GDM1 (cell line): ENCODE measurements around the gene KRT80.

Experiments
- DNase-seq: peaks from one replicate; lab custom pipeline; 2025; lab: John Stamatoyannopoulos, UW

The KRT80 gene

DNA sequence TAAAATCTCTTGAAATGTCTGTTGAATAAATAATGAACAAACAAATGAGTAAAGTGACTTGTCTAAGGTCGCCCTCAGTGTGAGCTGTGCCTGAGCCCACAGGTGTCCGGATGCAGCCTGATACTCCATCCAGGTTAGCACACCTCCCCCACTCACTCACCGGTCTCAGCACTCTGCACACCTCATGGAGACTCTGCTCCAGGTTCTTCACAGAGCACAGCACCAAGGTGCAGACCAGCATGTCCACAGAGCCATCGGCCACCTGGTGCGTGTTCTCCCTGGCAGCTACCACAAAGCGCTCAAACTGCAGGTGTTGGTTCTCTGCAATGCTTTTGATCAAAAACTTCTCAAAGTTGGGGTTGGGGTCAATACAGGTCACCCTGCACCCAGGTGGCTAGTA, 37.1 kb upstream of the KRT80 start:
- DNase-seq, result no peak

DNA sequence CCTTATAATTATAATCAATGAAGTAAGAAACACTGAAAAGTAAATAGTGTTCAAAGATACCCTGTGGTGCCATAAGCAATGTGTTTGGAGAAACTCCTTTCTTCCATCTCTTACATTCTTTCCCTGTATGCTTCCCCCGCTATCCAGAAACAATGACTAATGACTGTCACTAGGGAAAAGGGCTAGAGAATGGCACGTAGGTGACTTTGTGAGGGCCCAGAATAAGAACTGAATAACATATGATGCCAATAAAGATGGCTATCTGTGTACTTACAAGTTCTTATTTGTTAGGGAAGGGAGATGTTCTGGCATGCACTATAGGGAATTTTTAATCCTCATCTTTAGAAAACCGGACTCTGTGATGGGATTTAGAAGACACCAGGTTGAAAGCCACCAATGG, 36.6 kb upstream of the KRT80 start:
- no peak for DNase-seq

DNA sequence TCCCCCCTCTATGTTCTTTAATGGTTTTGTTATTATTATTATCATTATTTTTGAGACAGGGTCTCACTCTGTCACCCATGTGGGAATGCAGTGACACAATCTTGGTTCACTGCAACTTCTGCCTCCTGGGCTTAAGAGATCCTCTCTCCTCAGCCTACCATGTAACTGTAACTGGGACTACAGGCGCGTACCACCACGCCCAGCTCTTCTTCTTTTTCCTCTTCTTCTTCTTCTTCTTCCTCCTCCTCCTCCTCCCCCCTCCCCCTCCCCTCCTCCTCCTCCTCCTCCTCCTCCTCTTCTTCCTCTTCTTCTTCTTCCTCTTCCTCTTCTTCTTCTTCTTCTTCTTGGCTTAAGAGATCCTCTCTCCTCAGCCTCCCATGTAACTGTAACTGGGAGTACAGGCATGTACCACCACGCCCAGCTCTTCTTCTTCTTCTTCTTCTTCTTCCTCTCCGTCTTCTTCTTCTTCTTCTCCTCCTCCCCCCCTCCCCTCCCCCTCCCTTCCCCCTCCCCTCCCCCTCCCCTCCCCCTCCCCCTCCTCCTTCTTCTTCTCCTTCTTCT, 35.9 kb upstream of the KRT80 start:
- no peak for DNase-seq

DNA sequence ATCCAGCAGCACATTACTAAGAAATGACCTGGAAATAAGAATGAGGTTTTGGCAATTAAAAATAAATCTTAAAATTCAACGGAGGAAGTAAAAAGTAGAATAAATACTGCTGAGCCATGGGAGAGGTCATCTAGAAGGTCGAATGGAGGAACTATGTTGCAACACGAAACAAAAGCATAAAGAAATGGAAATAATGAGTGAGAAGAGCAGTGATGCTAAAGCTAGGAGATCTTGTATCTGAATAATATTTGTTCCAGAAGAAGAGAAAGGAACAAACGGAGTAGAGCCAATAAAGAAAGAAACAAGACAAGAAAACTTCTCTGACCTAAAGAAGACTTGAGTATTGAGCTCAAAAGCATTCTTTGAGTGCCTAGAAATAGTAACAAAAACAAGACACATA, 34.6 kb upstream of the KRT80 start:
- DNase-seq, result no peak

DNA sequence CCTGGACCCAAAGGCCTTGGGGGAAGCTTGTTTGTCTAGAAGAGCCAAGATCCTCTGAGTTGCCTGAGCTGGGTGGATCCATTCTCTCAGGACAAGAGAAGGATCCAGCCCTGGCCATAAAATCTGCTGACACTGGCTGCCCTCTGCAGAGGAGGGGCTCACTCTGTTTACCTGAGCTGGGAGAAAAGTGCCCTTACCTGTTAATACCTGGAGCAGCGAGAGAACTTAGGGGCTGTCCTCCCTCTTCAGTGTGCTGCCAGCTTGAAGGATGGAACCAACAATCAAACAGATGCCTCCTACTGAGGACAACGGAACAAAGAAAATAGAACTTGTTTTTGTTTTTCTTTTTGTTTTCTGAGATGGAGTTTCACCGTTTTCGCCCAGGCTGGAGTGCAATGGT, 33.9 kb upstream of the KRT80 start:
- DNase-seq, result no peak

DNA sequence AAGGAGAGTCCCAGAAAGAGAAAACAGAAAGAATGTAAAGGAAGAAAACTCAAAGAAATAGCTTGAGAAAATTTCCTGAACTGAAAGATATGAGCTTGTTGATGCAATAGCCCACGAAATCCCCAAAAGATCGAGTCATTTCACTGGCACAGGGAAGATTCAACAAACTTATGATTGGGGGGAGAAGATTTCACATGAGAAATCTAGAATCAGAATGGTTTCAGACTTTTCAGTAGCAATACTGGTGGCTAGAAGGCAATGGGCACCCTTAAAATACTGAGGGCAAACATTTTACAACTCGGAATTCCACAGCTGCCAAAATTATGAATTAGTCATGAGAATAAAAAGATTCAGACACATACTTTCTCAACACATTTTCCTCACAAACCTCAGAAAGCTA, 32.3 kb upstream of the KRT80 start:
- DNase-seq, result no peak

DNA sequence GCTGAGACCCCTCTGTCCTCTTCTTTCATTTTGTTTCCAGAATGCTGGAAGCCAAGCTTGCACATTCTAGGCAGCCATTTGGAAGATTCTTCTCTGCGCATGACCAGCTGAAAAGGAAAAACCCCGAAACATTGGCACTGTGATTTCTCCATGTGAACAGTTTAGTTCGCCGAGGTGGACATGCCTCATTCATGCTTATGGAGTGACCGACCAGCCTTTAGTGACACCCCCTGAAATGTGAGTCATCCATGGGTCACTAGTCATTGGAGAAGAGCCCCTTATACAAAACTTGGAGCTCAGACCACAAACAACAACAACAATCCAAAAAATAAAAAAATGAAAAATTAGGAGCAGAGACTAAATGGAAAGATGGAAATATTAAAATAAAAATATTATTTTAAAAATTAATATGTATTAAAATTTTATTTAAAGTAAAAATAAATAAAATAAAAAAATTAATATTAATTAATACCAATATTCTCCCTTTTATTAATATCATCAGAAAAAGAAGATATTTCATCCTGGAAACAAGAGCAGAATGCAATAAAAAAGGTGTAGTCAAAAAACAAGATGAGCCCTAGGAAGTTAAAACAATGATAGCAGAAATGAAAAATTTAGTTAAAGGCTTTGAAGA, 31.7 kb upstream of the KRT80 start:
- DNase-seq, result no peak

DNA sequence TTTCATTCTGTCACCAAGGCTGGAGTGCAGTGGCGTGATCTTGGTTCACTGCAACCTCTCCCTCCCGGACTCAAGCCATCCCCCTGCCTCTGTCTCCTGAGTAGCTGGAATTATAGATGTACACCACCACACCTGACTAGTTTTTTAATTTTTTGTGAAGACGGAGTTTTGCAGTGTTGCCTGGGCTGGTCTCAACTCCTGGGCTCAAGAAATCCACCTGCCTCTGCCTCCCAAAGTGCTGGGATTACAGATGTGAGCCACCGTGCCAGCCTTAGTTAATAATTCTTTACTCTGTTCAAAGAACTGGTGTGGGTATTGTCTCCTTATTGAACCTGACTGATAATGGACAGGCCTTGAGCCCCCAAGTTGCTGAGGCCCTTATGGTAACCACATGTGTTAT, 30.9 kb upstream of the KRT80 start:
- no peak for DNase-seq

DNA sequence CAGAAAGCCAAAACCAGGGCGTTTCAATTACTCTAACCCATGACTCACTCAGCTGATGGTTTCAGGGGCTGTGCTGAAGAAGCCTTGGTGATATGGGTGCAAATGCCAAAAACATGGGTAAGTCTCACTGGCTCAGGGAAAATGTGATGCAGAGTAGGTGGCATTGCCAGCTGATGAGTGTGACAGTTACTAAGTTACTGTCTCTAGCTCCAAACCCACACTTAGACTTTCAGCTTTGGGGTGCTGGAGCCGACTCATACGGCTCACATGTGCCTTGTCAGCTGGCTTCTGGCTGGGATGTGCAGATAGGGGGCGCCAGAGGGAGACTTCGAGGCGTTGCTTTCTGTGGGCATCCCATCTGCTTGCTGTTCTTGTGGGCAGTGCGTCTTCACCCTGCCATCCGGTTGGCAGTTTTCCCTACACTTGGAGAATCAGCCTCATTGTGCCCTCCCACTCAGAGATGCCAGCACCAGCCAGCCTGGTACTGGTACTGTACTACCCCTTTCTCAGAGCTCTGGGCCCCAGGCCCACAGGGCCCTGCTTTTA, 30.2 kb upstream of the KRT80 start:
- peak; percentile 48 for DNase-seq

DNA sequence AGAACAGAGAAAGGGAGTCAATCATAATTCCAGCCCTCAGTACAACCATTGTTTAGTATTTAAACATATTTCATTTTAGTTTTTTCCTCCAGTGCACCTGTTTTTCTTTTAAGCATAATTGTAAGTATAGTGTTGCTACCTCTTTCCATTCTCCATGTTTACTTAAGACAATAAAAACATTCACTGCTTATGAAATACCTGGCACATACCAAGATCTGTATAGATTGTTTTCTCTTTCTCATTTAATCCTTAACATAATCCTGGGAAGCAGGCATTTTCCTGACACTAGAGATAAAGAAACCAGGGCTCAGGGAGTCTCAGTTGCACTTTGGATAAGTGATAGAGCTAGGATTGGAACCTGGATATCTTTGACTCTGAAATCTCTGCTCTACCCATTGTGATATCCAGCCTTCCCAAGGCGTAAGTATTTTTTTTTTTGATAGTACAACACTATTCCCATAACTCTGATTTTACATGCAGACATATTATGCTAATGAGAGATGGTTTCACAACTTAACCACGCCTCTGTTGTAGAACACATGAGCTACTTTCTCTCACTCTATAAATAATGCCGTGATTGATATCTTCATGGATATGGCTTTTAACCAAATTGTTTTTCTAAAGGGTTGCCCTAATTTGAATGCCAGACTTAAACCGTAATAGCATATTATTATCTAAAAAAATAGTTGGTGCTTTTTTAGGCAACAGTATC, 29.4 kb upstream of the KRT80 start:
- no peak for DNase-seq

DNA sequence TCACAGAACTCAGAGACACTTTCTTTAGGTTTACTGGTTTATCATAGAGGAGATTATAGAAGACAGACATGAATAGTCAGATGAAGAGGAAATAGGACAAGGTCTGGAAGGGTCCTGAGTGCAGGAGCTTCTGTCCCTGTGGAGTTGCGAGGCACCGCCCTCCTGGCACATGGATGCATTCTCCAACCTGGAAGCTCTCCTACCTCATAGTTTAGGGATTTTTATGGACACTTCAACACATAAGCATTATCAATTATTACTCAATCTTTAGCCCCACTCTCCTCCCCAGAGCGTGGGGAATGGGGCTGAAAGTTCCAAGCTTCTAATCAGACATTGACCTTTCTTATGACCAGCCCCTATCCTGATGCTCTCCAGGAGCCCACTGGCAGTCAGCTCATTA, 28.7 kb upstream of the KRT80 start:
- DNase-seq, result no peak

DNA sequence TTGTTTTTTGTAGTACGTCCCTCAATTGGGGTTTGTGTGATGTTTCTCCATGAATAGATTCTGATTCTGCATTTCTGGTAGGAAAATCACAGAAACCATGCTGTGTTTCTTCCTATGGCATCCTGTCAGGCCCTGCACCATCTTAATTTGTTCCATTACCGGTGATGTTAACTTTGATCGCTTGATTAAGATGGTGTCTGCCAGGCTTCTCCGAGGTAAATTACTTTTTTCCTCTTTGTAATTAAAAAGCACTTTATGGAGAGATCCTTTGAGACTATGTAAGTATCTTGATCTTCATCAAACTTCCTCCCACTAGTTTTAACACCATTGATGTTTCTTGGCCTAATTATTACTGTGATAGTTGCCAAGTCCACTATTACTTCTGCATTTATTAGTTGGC, 26.2 kb upstream of the KRT80 start:
- DNase-seq, result no peak

DNA sequence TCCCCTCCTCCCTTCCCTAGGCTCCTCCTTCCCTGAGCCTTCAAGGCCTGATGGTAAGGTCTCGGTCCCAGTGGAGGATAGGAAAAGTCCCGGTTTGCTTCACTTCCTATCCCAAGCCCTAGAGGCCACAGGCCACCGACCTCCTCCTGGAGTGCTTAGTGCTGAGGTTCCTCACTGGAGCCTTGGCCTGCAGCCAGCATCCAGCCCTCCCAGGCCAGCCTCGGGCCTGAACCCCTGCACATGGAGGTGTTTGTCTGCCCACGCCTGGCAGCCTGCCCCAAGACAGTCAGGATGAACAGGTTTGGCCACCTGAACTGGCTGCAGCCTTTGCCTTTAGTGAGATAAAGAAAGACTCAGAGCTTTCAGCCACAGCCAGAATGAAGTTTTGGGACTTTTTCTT, 25.4 kb upstream of the KRT80 start:
- no peak for DNase-seq

DNA sequence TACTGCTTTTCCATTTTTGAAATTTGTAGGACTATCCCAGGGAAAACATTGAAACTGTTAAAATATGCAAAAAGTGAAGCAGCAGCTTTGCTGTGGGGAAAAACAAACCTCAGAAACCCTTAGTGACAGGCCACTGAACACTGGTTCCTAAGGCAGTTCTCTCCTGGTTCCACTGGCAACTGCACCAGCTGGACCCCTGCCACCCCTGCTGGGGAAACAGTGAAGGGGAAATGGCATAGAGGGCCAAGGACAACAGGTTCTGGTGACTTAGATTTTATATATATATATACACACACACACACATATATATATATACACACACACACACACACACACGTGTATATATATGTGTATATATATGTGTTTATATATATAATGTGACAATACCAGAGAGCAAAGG, 25.0 kb upstream of the KRT80 start:
- no peak for DNase-seq

DNA sequence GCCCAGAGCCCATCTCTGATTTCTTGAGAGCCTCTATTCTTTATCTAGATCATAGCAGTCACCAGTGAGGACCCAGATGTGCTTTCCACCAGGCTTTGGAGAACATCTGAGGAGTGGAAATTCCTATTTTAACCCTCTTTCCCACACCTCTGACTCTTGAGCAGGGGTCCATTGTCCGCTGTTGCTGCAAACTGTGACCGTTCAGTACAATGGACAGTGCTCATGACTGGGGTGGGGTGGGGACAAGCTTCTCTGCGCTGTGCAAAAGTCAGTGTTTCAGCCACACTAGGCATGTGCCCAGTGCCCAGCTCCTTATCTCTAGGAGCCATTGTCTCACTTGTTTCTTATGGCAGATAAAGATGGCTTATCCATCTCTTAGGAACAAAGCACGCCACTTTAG, 24.3 kb upstream of the KRT80 start:
- DNase-seq, result no peak

DNA sequence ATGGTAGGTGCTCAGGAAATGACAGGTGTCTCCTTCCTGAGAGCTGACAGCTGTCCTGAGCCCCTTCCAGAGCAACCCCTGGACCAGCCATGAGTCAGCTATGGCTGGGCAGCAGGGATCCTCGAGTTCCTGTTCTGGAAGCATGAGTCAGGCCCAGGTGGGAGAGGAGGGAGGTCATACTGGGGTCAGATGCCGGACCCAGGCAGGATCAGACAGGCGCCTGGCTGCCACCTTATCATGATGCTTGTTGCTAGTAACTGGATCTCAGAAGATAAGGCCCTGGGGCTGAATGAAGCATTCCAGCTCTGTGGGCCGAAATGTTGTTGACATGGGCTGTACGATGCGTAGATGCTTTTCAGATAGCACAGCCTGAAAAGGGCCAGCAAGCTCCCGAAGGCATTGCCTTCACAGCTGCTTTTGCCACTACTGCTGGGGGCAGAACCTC, 23.8 kb upstream of the KRT80 start:
- DNase-seq, result no peak

DNA sequence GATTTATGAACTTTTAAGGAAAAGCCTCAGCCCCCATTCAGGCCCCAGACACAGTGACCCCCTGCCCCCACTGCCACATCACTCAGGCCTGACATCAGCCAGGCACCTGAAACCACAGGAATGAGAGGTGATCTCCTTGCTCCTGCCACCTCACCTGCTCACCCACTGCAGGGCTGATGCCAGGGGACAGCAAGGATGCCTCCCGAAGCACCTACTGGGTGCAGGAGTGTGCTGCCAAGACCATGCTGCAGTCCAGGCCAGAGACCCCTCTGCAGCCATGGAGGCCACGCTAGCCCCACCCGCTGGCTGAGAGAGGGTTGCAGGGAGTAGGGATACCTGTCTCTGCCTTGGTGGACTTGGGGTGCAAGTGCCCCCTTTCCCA, 22.6 kb upstream of the KRT80 start:
- DNase-seq, result no peak

DNA sequence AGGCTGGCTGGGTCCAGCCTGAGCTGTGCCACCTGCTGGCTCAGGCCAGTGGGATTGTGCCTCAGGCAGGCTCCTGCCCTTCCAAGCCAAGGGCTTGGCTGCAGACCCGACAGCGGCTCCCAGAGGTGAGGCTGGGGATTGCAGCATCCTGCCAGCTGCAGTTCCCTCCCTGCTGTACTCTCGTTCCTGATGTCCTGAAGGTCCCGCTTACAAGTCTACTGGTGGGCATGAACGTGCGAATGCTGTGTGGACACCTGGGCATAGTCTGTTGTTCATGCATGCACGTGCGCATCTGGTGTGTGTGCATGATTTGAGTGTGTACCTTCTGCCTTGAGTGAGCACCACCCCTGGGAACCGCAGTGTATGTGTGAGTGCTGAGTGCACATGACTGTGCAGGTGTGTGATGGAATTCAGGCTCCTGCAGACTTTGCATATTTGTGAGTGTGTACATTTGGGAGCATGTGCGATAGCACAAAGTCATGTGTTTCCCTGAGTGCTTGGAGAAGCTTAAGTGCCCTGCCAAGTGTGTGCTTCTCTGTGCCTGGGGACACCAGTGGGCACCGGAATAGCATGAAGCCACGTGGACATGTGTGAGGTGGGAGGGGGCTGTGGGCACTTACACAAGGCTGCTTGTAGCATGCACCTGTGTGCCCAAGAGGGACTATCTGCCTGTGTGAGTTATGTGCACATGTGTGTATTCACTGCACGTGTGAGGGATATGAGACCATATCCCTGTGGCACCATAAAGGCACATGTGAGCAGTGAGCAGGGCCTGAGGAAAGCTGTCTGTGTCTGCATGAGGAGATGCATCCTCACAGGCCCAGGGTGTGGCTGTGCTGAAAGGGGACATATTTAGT, 22.0 kb upstream of the KRT80 start:
- DNase-seq, result peak; percentile 67

DNA sequence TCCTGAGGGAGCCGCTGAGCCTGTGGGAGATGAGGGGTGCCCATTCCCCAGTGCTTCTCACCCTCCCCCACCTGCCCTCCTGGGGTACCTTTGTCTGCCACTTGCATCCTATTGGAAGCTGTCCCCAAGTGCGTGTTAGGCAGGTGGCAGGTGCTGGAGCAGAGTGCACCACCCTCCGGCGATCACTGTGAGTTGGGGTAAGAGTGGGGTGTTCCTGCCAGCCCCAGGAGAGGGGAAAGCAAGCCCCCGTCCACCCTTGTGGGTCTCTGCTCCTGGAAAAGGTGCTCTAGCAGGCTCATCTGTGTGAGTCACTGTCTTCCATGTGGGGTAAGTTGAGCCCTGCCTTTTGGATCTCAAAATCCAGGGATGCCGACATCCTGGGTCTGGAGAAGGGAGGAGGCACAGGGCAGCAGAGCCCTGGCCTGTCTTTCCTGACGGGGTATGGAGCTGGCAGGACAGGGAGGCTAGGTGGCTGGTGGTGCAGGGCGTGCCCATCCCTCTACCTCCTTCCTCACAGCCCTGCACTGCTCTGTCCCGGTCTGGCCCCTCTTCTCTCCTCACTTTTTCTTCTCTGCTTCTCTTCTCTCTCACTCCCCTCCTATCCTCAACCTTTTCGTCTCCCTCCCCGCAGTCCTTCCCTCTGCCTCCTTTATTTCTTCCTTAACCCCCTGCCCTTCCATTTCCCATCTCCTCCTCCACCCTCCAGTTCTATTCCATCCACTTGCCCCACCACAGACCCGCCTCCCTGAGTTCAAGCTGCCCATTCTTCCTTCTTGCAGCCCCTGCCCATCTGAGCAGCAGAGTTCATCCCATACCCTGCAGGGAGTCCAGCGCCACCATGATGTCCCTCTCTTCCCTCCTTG, 21.1 kb upstream of the KRT80 start:
- DNase-seq, result no peak

DNA sequence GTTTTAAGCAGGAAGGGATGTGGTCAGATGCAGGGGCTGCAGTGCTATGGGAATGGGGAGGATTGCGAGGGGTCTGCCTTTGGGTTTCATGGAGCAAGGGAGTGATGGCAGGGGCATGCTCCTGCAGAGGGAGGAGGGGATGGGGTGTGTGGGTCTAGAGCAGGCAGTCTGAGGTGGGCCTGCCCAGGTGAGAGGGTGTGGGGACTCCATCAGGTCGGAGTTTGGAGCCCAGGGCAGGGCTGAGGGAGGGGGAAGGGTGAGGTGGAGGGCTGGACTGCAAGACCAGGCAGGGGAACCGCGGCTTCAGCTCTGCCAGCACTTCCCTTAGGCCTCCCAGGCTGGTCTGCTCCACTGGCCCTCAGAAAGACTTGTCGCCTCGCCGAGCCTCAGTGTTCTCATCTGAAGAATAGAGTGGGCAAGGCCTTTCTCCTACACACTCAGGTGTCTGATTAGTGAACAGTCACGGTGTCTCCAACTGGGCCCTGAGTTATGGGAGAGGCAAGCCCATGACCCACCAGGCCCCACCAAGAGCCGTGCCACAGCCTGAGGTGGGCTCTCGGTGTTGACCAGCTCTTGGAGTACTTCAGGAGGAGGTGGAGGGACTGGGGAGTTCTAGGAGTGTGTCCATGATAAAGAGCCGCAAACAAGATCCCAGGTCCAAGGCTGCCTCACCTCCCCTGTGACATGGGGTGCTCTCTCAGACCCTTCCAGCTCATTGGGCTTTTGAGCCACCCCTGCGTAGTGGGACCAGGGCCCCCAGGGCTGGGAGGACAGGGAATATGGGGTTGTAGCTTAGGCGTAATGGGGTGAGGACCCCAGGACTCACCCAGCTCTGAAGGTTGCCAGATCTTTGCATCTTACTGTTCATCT, 20.1 kb upstream of the KRT80 start:
- no peak for DNase-seq
